ENCODE data around the gene CCDC122.
"Not testable (repeated sequence)": the region's sequence is repeated elsewhere in the genome, so short reads cannot be mapped to it uniquely, and the experiment has no call there.

The CCDC122 gene

DNA sequence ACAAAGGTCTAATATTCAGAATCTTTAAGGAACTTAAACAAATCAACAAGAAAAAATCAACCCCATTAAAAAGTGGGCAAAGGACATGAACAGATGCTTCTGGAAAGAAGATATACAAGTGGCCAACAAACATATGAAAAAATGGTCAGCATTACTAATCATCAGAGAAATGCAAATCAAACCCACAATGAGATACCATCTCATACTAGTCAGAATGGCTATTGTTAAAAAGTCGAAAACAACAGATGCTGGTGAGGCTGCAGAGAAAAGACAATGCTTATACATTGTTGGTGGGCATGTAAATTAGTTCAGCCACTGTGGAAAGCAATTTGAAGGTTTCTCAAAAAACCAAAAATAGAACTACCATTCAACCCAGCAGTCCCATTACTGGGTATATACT, 54.9 kb downstream of the CCDC122 start:
- not testable (repeated sequence) for H3K79me1 ChIP-seq (ENCODE audit: low read depth, low read length); H2BK120ac ChIP-seq (ENCODE audit: low read depth, low read length); H4K8ac ChIP-seq (ENCODE audit: low read depth, low read length); H3K9ac ChIP-seq (ENCODE audit: low read depth, low read length, poor library complexity); H3K18ac ChIP-seq (ENCODE audit: low read length); H3K27me3 ChIP-seq (ENCODE audit: control insufficient read depth in 3 of 3, insufficient read depth in 3 of 3, low read depth in 1 of 3, low read length in 3 of 3); H2BK5ac ChIP-seq (ENCODE audit: low read length); H4K91ac ChIP-seq (ENCODE audit: low read depth, low read length, poor library complexity); H3K4me2 ChIP-seq (ENCODE audit: insufficient read depth, low read length, poor library complexity, severe bottlenecking); H3K36me3 ChIP-seq (replicated peaks in 1 of 2; ENCODE audit: control insufficient read depth in 2 of 2, insufficient read depth in 2 of 2, low read length in 2 of 2); H3K4me3 ChIP-seq (ENCODE audit: low read length in 2 of 2); H2BK12ac ChIP-seq (ENCODE audit: low read length); H2AFZ ChIP-seq (ENCODE audit: low read length); H3K4me1 ChIP-seq (ENCODE audit: control insufficient read depth in 2 of 2, insufficient read depth in 1 of 2, low read depth in 1 of 2, low read length in 2 of 2); H3K4ac ChIP-seq (ENCODE audit: low read length); H3K23ac ChIP-seq (ENCODE audit: low read depth, low read length, poor library complexity); H3K27ac ChIP-seq (replicated peaks; ENCODE audit: low read length); H3K9me3 ChIP-seq (replicated peaks in 1 of 2; ENCODE audit: control insufficient read depth in 2 of 2, insufficient read depth in 1 of 2, low read depth in 1 of 2, low read length in 2 of 2); H2BK15ac ChIP-seq (ENCODE audit: low read length); H3K14ac ChIP-seq (ENCODE audit: low read length); H2AK5ac ChIP-seq (ENCODE audit: low read depth, low read length); DNase-seq (ENCODE audit: low spot score)
- no CpG with 5 or more reads among the region's 1 CpG for WGBS, 2 donors (ENCODE audit: extremely low coverage in 2 of 2, insufficient read length in 2 of 2, insufficient replicate concordance in 1 of 2)

DNA sequence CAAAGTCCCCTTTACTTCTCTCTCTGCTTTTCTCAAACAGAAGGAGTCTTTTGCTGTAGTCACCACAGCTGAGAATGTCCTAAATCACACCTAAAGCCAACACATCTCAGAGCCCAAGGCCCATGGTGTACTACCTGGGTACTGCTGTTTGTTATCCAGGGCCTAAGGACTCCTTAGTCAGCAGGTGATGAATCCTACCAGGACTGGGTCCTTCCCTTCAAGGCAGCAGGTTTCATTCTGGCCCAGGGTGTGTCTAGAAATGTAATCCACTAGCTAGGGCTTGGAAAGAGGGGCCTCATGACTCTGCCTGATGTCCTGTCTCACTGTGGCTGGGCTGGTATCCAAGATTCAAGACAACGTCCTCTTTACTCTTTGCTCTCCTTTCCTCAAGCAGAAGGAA, 56.6 kb downstream of the CCDC122 start:
- H3K36me3 ChIP-seq (replicated peaks in 1 of 2; ENCODE audit: control insufficient read depth in 2 of 2, insufficient read depth in 2 of 2, low read length in 2 of 2): no peaks in the 10 kb centered on the region
- no peak overlapping the region for H3K4ac ChIP-seq (ENCODE audit: low read length)
- H3K4me2 ChIP-seq (ENCODE audit: insufficient read depth, low read length, poor library complexity, severe bottlenecking): no peak overlapping the region
- no peak overlapping the region for H3K9ac ChIP-seq (ENCODE audit: low read depth, low read length, poor library complexity)
- no peak overlapping the region for H3K27ac ChIP-seq (replicated peaks; ENCODE audit: low read length)
- WGBS, 2 donors (ENCODE audit: extremely low coverage in 2 of 2, insufficient read length in 2 of 2, insufficient replicate concordance in 1 of 2): no CpG with 5 or more reads among the region's 1 CpG
- H3K27me3 ChIP-seq (ENCODE audit: control insufficient read depth in 3 of 3, insufficient read depth in 3 of 3, low read depth in 1 of 3, low read length in 3 of 3): no peaks in the 10 kb centered on the region
- no peak overlapping the region for H2AK5ac ChIP-seq (ENCODE audit: low read depth, low read length)
- no peak overlapping the region for H2BK12ac ChIP-seq (ENCODE audit: low read length)
- no peak overlapping the region for H3K23ac ChIP-seq (ENCODE audit: low read depth, low read length, poor library complexity)
- no peak overlapping the region for H2BK120ac ChIP-seq (ENCODE audit: low read depth, low read length)
- no peak overlapping the region for H3K14ac ChIP-seq (ENCODE audit: low read length)
- H3K18ac ChIP-seq (ENCODE audit: low read length): no peak overlapping the region
- no peak overlapping the region for H2AFZ ChIP-seq (ENCODE audit: low read length)
- DNase-seq (ENCODE audit: low spot score): no peak
- no peaks in the 10 kb centered on the region for H3K4me1 ChIP-seq (ENCODE audit: control insufficient read depth in 2 of 2, insufficient read depth in 1 of 2, low read depth in 1 of 2, low read length in 2 of 2)
- no peak overlapping the region for H2BK5ac ChIP-seq (ENCODE audit: low read length)
- H3K4me3 ChIP-seq (ENCODE audit: low read length in 2 of 2): no peak overlapping the region
- no peaks in the 10 kb centered on the region for H3K9me3 ChIP-seq (replicated peaks in 1 of 2; ENCODE audit: control insufficient read depth in 2 of 2, insufficient read depth in 1 of 2, low read depth in 1 of 2, low read length in 2 of 2)
- no peaks in the 10 kb centered on the region for H3K79me1 ChIP-seq (ENCODE audit: low read depth, low read length)
- no peak overlapping the region for H2BK15ac ChIP-seq (ENCODE audit: low read length)
- H4K8ac ChIP-seq (ENCODE audit: low read depth, low read length): no peak overlapping the region
- no peak overlapping the region for H4K91ac ChIP-seq (ENCODE audit: low read depth, low read length, poor library complexity)

DNA sequence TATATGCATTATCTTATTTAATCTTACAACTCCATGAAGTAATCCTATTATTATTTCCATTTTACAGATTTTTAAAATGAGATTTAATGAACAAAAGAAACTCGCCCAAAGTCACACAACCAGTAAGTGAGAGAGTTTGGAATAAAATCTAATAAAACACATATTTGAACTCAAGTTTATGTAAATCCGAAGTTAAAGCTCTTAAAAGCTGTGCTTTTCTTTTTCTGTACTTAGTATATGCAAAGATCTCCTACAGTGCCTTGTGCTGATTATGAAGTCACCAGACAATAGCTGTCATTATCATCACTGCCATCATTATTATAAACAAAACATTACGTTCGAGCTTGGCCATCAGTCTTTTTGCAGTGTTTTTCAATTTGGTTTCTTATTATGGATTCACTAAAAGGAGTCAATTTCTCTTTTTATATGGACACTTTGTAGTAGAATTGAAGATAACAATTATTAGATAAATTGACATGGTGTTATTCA, 63.1 kb downstream of the CCDC122 start:
- H3K23ac ChIP-seq (ENCODE audit: low read depth, low read length, poor library complexity): no peak overlapping the region
- H3K36me3 ChIP-seq (replicated peaks in 1 of 2; ENCODE audit: control insufficient read depth in 2 of 2, insufficient read depth in 2 of 2, low read length in 2 of 2): no peaks in the 10 kb centered on the region
- no peak overlapping the region for H2BK15ac ChIP-seq (ENCODE audit: low read length)
- no peaks in the 10 kb centered on the region for H3K4me1 ChIP-seq (ENCODE audit: control insufficient read depth in 2 of 2, insufficient read depth in 1 of 2, low read depth in 1 of 2, low read length in 2 of 2)
- no peak overlapping the region for H3K4ac ChIP-seq (ENCODE audit: low read length)
- no peak for DNase-seq (ENCODE audit: low spot score)
- H2AK5ac ChIP-seq (ENCODE audit: low read depth, low read length): no peak overlapping the region
- no peak overlapping the region for H2BK5ac ChIP-seq (ENCODE audit: low read length)
- no peak overlapping the region for H3K27ac ChIP-seq (replicated peaks; ENCODE audit: low read length)
- H3K18ac ChIP-seq (ENCODE audit: low read length): no peak overlapping the region
- WGBS, 2 donors (ENCODE audit: extremely low coverage in 2 of 2, insufficient read length in 2 of 2, insufficient replicate concordance in 1 of 2): no CpG with 5 or more reads among the region's 4 CpGs
- H3K9me3 ChIP-seq (replicated peaks in 1 of 2; ENCODE audit: control insufficient read depth in 2 of 2, insufficient read depth in 1 of 2, low read depth in 1 of 2, low read length in 2 of 2): no peaks in the 10 kb centered on the region
- H4K8ac ChIP-seq (ENCODE audit: low read depth, low read length): no peak overlapping the region
- no peak overlapping the region for H2BK12ac ChIP-seq (ENCODE audit: low read length)
- H2BK120ac ChIP-seq (ENCODE audit: low read depth, low read length): no peak overlapping the region
- no peak overlapping the region for H3K9ac ChIP-seq (ENCODE audit: low read depth, low read length, poor library complexity)
- no peak overlapping the region for H3K4me3 ChIP-seq (ENCODE audit: low read length in 2 of 2)
- no peak overlapping the region for H2AFZ ChIP-seq (ENCODE audit: low read length)
- no peak overlapping the region for H4K91ac ChIP-seq (ENCODE audit: low read depth, low read length, poor library complexity)
- no peaks in the 10 kb centered on the region for H3K27me3 ChIP-seq (ENCODE audit: control insufficient read depth in 3 of 3, insufficient read depth in 3 of 3, low read depth in 1 of 3, low read length in 3 of 3)
- H3K4me2 ChIP-seq (ENCODE audit: insufficient read depth, low read length, poor library complexity, severe bottlenecking): no peak overlapping the region
- H3K79me1 ChIP-seq (ENCODE audit: low read depth, low read length): no peaks in the 10 kb centered on the region
- no peak overlapping the region for H3K14ac ChIP-seq (ENCODE audit: low read length)

DNA sequence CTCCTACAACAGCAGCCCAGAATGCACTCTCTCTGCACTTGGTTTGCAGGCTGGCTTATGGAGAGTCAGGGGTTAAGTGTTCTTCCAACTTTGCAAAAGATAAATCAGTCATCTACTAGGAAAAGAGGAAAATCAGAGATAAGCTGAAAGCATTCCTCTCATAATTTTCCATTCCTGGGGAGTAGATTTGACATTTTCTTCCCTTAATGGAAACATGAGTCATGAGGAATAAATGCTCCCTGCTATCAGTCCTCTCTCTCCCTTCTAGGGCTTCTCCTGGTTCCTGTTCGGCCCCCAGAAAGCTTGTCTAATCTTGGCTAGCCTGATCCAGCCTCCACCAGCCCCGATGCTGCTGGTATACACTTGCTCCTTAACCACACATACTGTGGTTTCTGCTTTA, 64.3 kb downstream of the CCDC122 start:
- no peak overlapping the region for H3K4ac ChIP-seq (ENCODE audit: low read length)
- no peak overlapping the region for H3K27ac ChIP-seq (replicated peaks; ENCODE audit: low read length)
- no peak overlapping the region for H2BK5ac ChIP-seq (ENCODE audit: low read length)
- no peaks in the 10 kb centered on the region for H3K4me1 ChIP-seq (ENCODE audit: control insufficient read depth in 2 of 2, insufficient read depth in 1 of 2, low read depth in 1 of 2, low read length in 2 of 2)
- no peak overlapping the region for H2BK120ac ChIP-seq (ENCODE audit: low read depth, low read length)
- no peak overlapping the region for H2AFZ ChIP-seq (ENCODE audit: low read length)
- H2BK15ac ChIP-seq (ENCODE audit: low read length): no peak overlapping the region
- H3K9ac ChIP-seq (ENCODE audit: low read depth, low read length, poor library complexity): no peak overlapping the region
- H3K18ac ChIP-seq (ENCODE audit: low read length): no peak overlapping the region
- H3K14ac ChIP-seq (ENCODE audit: low read length): no peak overlapping the region
- no peaks in the 10 kb centered on the region for H3K9me3 ChIP-seq (replicated peaks in 1 of 2; ENCODE audit: control insufficient read depth in 2 of 2, insufficient read depth in 1 of 2, low read depth in 1 of 2, low read length in 2 of 2)
- DNase-seq (ENCODE audit: low spot score): no peak
- H4K8ac ChIP-seq (ENCODE audit: low read depth, low read length): no peak overlapping the region
- no peaks in the 10 kb centered on the region for H3K36me3 ChIP-seq (replicated peaks in 1 of 2; ENCODE audit: control insufficient read depth in 2 of 2, insufficient read depth in 2 of 2, low read length in 2 of 2)
- no peak overlapping the region for H4K91ac ChIP-seq (ENCODE audit: low read depth, low read length, poor library complexity)
- H2AK5ac ChIP-seq (ENCODE audit: low read depth, low read length): no peak overlapping the region
- no peaks in the 10 kb centered on the region for H3K79me1 ChIP-seq (ENCODE audit: low read depth, low read length)
- no peak overlapping the region for H3K4me3 ChIP-seq (ENCODE audit: low read length in 2 of 2)
- H3K4me2 ChIP-seq (ENCODE audit: insufficient read depth, low read length, poor library complexity, severe bottlenecking): no peak overlapping the region
- H2BK12ac ChIP-seq (ENCODE audit: low read length): no peak overlapping the region
- no peaks in the 10 kb centered on the region for H3K27me3 ChIP-seq (ENCODE audit: control insufficient read depth in 3 of 3, insufficient read depth in 3 of 3, low read depth in 1 of 3, low read length in 3 of 3)
- no peak overlapping the region for H3K23ac ChIP-seq (ENCODE audit: low read depth, low read length, poor library complexity)
- no CpG with 5 or more reads among the region's 2 CpGs for WGBS, 2 donors (ENCODE audit: extremely low coverage in 2 of 2, insufficient read length in 2 of 2, insufficient replicate concordance in 1 of 2)

Measured in neuronal stem cell (in vitro differentiated cells).